Left cardiac atrium (tissue), 4 donors: Measurements from ENCODE around the gene TIAM1. TPM values are rescaled to one million over a fixed set of nuclear protein-coding genes. Genes with fewer than 3 reads are reported as not detected.
A peak's percentile ranks its signal among the peaks of the same experiment; 100 is the strongest.

Experiments used
- ATAC-seq, 2 donors: fragments of 200-7000 bp; cut with Tn5 transposase; one replicate each; pipeline ENCODE4 v1.9.1; 2020; ENCODE audit warnings: mild to moderate bottlenecking in 2 of 2, moderate library complexity in 2 of 2
- DNase-seq: peaks from one replicate; pipeline ENCODE4 v3.0.0-alpha.2; 2020
- intact Hi-C, 2 donors: fragments of 100-400 bp; cut with DNase I; formaldehyde crosslinking; loops; one replicate each; pipeline versions ENCODE4 v1.14.1 to v1.15.1; 2022 to 2023
- total RNA-seq, 2 donors: library from RNA; stranded (reverse); fragmentation: NEBNext Ultra II Directional; extraction: Animal tissue kit (Norgen Biotek cat#: 25700); gene quantifications; one replicate each; pipeline ENCODE4 v1.2.1, GENCODE V29; 2021
- donor health status: DM: no; HTN: yes; CAD: no.
- donor health status: DM: no; HTN: yes; CAD: no; lungs with severe emphysema.
- donor health status: DM: yes; HTN: yes; CAD: no.
- donor health status: Dilated cardiomyopathy.

The TIAM1 gene
- total RNA-seq, 2 donors from 2014 or later: 5.0 to 6.7 TPM

DNA sequence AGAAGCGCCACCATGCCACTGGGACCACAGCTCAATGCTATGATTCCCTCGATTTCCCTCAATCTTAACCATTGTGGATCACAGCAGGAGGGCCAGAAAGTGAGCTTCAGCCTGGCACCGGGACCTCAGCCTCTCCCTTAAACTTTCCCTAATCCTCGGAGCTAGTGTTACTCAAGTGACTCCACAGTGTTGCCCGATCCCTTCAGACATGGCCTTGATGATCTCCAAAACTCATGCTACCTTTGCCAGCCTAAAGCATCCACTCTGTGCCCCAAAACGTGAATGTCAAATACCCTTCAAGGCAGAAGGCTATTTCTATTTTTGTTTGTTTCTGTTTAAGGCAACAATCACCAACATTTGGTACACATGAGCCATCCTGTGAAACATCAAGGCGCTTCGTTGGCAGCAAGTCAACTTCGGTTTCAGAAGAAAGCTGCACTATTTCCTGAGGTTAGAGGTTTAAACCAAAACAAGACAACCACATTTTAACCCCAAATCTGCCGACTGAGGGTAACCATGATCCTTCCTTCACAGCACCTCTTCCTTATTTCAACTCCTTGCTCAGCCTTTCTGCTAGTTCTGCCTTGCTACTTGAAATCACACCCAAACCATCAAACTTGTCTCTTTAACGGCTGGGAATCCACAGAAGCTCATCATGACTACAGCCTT is 211.4 kb downstream of the TIAM1 start:
- DNase-seq (no peak), ATAC-seq (no peak)
- intact Hi-C loops: no loop called here

GRCh38 chr21:31130821-31131220 is 213.2 kb downstream of the TIAM1 start:
- intact Hi-C loops: no loop called here
- DNase-seq (no peak), ATAC-seq (no peak)

DNA sequence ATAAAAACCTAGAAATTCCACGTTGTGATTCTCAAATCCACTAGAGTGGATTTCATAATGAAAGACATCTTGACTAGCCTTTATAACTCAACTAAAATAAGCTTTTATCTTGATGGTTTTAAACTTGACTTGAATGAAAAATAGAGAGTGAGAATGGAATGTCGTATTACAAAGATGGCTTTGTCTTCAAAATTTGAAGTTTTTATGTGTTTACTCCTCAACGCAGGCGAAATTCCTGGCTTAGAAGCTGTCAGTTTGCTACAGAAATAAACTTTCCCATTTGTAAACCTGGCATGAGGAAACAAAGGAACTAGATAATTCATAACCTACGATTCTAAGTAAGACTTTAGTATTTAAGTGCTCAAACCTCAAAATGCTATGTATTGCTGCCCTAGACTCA is 215.8 kb downstream of the TIAM1 start:
- intact Hi-C loops: no loop called here
- no peak for DNase-seq
- no peak for ATAC-seq

DNA sequence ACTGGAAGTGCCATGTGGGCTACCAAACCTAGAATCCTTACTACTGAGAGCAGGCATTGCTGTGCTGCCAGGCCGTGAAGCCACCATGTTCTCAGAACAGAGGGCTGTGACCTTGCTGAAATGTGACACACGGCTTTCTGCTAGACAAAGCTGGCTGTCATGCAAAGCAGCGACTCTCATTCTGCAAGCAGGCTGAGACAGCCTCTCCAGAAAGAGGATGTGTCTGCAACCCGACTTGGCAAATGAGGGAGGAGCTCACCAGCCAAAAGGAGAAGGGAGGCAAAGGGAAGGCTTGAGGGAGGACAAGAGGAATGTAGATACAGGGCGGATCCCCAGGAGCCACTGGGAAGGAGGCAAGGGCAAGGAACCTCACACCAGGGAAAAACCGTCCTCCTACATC is 220.1 kb downstream of the TIAM1 start:
- ATAC-seq: peak; percentile 53 to 80
- no peak for DNase-seq
- intact Hi-C loops: no loop called here

DNA sequence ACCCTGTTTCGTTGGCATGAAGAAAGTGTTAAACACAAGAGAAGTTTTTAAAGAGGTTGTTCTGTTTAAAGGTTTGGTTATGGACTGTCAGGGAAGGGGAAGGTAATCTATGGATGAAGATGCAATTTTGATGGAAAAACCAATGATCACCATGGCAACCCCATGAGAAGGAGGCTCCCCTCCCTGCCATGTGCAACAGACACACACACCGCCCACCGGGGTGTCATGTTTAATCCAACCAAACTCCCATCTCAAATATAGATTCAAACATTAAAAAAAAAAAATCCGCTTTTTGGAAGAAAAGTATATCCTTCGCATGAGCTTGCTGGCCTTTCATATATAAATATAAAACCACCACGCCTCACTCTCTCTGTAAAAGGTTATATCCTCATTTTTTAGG is 224.9 kb downstream of the TIAM1 start:
- intact Hi-C loops: no loop called here
- no peak for DNase-seq

DNA sequence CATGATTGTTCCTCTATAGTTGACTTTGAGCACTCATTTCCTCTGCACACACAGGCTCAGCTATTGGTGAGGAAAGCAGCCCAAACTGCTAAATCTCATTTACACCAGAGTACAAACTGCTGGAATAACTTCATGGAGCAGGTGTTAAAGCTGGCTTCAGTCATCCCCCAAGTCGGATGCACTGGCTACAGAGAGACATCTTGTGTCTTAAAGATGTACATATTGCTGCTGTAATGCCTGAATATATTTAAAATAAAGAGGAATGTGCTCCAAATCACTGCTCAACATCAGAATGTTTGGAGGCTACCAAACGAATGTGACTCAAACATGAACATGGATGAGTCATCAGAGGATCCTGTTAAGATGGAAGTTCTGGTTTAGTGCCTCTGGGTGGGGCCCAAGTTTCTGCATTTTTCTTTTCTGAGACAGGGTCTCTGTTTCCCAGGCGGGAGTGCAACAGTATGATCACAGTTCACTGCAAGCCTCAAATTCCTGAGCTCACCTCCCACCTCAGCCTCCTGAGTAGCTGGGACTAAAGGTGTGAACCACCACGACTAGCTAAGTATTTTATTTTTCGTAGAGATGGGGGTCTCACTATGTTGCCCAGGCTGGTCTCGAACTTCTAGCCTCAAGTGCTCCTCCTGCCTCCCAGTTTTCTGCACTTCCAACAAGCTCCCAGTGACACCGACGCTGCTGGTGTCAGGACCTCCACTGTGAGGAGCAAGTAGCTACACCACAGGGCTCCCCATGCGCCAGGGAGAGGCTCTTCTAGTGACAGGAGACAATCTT is 226.7 kb downstream of the TIAM1 start:
- ATAC-seq: peak in 1 of 2 donors; percentile 78
- intact Hi-C loops: no loop called here
- DNase-seq: no peak

More for the DNA sequence above, 224.9 kb downstream of the TIAM1 start:
- no peak for ATAC-seq

DNA sequence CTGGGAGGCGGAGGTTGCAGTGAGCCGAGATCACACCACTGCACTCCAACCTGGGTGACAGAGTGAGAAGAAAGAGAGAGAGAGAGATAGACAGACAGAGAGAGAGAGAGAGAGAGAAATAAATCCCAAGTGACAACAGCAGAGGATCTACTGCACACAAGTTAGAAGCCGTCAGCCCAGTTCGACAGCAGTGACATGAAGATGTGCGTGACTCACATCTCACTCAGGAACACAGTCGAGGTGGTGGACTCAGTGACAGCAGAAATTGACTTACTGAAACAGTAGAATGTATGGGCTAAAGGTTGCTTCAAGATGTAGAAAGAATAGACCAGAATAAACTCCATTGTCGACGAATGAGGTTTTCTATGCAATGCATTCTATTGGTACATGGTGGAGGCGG is 228.8 kb downstream of the TIAM1 start:
- intact Hi-C loops: no loop called here
- ATAC-seq (no peak), DNase-seq (no peak)

DNA sequence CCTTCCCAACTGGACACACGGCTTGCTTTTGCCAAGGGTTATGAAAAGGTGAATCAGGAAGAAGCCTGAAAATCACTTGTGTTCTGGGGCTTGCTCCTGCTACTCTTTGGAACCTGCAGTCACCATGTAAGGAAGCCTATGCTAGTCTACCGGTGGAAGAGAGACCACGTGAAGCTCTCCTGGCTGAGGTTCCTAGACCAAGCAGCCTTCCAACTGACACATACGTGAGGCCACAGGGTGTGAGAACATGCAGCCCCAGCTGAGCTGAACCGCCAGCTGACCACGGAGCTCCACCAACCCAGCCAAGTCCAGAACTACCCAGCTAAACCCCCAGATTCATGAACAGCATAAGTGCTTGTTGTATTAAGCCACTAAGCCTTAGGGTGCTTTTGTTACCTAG is 233.0 kb downstream of the TIAM1 start:
- intact Hi-C loops: no loop called here
- ATAC-seq (no peak), DNase-seq (no peak)

DNA sequence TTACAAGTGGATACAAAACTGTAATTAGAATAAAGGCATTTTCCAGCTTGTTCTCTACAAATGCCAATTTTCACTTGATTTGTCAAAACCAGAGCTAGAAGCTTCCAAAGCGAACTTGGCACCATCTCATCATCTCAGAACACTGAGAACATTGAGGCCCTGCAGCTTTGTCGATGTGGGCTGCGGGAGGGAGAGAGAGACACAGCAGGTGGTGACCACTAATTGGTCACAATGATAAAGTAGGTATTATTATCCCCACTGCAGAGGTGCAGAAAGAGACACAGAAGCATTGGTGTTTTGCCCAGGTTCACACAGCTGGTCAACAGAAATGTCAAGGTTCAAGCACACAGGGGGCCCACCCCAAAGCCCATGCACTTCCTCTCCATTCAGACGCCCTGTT is 233.6 kb downstream of the TIAM1 start:
- ATAC-seq: no peak
- intact Hi-C loops: no loop called here
- no peak for DNase-seq

- intact Hi-C loops: loop anchor here in 1 of 2 donors (5.0 kb wide), 1 partner anchor 74 kb away; no protein-coding TSS in a partner anchor
- ATAC-seq (peak; percentile 38 to 60), DNase-seq (no peak)
Observed at GRCh38 chr21:31107871-31108270, 236.2 kb downstream of the TIAM1 start.

DNA sequence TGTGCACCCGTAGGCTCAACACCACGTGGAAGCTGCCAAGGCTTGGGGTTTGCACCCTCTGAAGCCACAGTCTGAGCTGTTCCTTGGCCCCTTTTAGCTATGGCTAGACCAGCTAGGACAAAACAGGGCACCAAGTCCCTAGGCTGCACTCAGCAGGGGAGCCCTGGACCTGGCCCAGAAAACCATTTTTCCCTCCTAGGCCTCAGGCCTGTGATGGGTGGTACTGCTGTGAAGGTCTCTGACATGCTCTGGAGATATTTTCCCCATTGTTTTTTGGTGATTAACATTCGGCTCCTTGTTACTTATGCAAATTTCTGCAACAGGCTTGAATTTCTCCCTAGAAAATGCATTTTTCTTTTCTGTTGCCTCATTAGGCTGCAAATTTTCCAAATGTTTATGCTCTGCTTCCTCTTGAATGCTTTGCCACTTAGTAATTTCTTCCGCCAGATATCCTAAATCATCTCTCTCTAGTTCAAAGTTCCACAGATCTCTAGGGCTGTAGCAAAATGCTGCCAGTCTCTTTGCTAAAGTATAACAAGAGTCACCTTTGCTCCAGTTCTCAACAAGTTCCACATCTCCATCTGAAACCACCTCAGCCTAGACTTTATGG is 236.8 kb downstream of the TIAM1 start:
- intact Hi-C loops: loop anchor here in 1 of 2 donors (5.0 kb wide), 1 partner anchor 75 kb away; no protein-coding TSS in a partner anchor
- DNase-seq (no peak), ATAC-seq (no peak)

- ATAC-seq: no peak
- intact Hi-C loops: no loop called here
- no peak for DNase-seq
Observed at GRCh38 chr21:31103571-31104265, 240.3 kb downstream of the TIAM1 start.

DNA sequence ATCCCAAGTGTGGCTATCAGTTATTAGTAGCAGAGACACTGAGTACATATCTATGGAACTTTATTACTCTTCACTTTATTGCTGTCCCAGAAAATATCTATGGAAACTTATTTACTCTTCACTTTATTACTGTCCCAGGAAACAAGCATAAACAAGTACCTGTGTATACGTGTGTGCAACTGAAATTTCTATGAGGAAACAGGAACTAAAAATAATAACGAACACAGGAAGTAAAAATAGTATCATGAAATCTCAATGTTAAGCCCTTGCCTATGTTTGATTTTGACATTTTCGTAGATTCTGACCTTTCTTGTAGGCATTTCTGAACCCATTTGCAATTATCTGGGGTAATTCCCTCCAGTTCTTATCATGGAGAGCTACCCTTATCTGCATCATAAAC is 240.9 kb downstream of the TIAM1 start:
- intact Hi-C loops: no loop called here
- DNase-seq: no peak
- ATAC-seq: no peak

DNA sequence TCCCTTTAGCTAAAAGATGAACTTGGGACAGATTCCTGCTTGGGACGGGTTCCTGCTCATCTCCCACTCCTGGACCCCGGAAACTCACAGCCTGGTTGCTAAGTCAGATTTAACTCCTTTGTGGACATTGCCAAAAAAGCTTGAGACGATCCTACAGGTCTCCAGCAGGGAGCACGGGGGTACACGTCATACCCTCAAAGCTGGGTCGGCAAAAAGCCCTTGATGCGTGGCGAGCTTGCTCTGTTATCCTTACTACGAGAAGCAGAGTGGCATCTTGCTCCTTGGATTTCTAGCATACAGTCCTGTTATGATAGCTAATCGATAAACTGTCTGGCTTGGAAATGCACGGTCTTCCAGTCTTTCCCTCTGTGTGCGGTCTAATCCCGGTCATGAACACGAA is 244.9 kb downstream of the TIAM1 start:
- intact Hi-C loops: loop anchor here in 1 of 2 donors (2.0 to 5.0 kb wide), 2 partner anchors 82 to 503 kb away; no protein-coding TSS in a partner anchor
- ATAC-seq (no peak), DNase-seq (no peak)

DNA sequence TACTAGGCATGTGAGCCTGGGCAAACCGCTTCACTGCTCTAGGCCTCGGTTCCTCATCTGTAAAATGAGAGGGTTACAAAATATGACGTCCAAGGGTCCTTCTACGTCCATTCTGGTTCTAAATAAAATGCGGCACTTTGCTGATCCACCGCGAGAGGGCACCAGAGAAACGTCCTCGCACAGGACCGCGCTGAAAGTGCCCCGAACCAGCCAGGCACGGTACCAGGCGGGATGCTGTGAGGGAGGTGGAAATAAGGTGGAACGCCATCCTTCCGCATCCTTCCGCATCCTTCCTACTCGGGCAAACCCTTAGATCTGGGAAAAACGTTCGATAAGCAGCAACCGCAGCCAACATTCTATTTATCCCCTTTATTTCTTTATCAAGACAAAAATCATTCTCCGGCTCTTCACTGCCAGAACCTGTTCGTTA is 245.5 kb downstream of the TIAM1 start:
- DNase-seq (peak; percentile 71), ATAC-seq (peak; percentile 70 to 79)
- intact Hi-C loops: loop anchor here in 1 of 2 donors (2.0 to 5.0 kb wide), 2 partner anchors 82 to 504 kb away; no protein-coding TSS in a partner anchor

DNA sequence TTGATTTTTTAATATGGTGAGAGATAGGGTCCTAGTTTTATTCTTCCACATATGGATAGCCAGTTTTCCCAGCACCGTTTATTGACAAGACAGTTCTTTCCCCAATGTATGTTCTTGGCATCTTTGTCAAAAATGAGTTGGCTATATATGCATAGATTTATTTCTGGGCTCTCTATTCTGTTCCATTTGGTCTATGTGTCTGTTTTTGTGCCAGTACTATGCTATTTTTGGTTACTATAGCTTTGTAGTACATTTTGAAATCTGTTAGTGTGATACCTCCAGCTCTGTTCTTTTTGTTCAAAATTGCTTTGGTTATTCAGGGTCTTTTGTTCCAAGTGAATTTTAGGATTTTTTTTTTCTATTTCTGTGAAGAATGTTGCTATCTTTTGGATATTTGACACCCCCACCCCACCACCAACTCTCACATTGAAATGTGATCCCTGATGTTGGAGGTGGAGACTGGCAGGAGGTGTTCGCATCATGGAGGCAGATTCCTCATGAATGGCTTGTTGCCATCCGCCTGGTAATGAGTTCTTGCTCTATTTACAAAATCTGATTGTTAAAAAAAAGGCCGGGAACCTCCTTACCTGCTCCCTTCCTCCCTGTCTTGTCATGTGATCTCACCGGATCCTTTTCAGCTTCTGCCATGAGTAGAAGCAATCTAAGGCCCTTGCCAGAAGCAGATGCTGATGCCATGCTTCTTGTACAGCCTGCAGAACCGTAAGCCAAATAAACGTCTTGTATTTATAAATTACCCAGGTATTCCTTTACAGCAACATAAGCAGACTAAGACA is 251.0 kb downstream of the TIAM1 start:
- no peak for DNase-seq
- ATAC-seq: no peak
- intact Hi-C loops: no loop called here

DNA sequence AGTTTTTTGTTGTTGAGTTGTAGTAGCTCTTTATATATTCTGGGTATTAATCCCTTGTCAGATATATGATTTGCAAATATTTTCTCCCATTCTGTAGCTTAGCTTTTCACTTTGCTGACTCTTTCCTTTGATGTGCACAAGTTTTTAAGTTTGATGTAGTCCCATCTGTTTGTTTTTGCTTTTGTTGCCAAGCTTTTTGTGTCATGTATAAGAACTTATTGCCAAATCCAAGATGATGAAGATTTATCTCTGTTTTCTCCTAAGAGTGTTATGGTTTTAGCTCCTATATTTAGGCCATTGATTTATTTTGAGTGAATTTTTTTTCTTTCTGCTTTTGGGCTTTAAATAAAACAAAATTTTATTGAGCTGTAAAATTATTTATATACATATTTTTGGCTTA is 253.7 kb downstream of the TIAM1 start:
- DNase-seq (no peak), ATAC-seq (no peak)
- intact Hi-C loops: no loop called here

DNA sequence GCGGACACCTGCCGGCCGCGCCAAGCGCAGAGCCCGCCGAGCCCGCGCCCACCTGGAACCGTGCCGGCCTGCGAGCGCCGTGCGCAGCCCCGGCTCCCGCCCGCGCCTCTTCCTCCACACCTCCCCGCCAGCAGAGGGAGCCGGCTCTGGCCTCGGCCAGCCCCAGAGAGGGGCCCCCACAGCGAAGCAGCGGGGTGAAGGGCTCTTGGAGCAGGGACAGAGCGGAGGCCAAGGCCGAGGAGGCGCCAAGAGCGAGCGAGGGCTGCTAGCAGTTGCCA is 255.6 kb downstream of the TIAM1 start:
- no peak for ATAC-seq
- intact Hi-C loops: loop anchor here in 1 of 2 donors (5.0 kb wide), 3 partner anchors 256 to 746 kb away; partner anchors contain the start of gene KRTAP15-1
- no peak for DNase-seq
